Tibial nerve (tissue), 4 donors: ENCODE results near the gene USB1.

Experiments used
- CTCF ChIP-seq, 5 experiments: fragments of 200-600 bp in 3 of 5; fragments of 450-650 bp in 2 of 5; sonication (generic) in 3 of 5; IDR thresholded peaks; one replicate each; pipeline ENCODE4 v1.5.1; 2016 to 2019; ENCODE audit warnings: antibody characterized with exemption in 5 of 5, mild to moderate bottlenecking in 3 of 5, moderate library complexity in 2 of 5
- EP300 ChIP-seq, 2 donors: sonication (generic); formaldehyde crosslinking; IDR thresholded peaks; one replicate each; pipeline ENCODE4 v1.6.1; 2017; ENCODE audit warnings: antibody characterized with exemption in 2 of 2, mild to moderate bottlenecking in 1 of 2

- TF ChIP-seq CTCF (IDR thresholded peaks at IDR 0.05): no peak
- no peak for TF ChIP-seq EP300 (IDR thresholded peaks at IDR 0.05)
Observed at GRCh38 chr16:57970970-57971369, 30.2 kb upstream of the USB1 start, which contains the start of gene CNGB1.
